K562 (cell line): ENCODE measurements around the gene CARMIL3. TPM values are rescaled to one million over a fixed set of nuclear protein-coding genes. Genes with fewer than 3 reads are reported as not detected.

ENCODE experiments used
- ARID4B ChIP-seq: sonication (generic); formaldehyde crosslinking; IDR thresholded peaks from 2 replicates; pipeline ENCODE4 v1.8.0; 2022; ENCODE audit warnings: mild to moderate bottlenecking, missing genetic modification reagents
- E2F3 ChIP-seq: fragments of 250-450 bp; sonication (Bioruptor Pico); IDR thresholded peaks from 2 replicates; pipeline ENCODE4 v1.4.0; 2020; ENCODE audit warnings: mild to moderate bottlenecking
- EHMT2 ChIP-seq: fragments of 450-650 bp; IDR thresholded peaks from 2 replicates; pipeline ENCODE4 v1.6.1; 2018; ENCODE audit warnings: antibody characterized with exemption
- FOS ChIP-seq: IDR thresholded peaks from 3 replicates; pipeline ENCODE4 v1.6.1; 2011; ENCODE audit not compliant: insufficient read length; ENCODE audit errors: extremely low read depth
- FOXJ3 ChIP-seq: sonication (generic); formaldehyde crosslinking; IDR thresholded peaks from 2 replicates; pipeline ENCODE4 v1.4.0; 2020; ENCODE audit warnings: mild to moderate bottlenecking, missing genetic modification reagents
- FUS ChIP-seq: fragments of 200-400 bp; formaldehyde crosslinking; optimal IDR thresholded peaks from 2 replicates; pipeline ENCODE3; 2017; ENCODE audit warnings: low read depth, low read length
- GABPB1 ChIP-seq: sonication (generic); formaldehyde crosslinking; IDR thresholded peaks from 2 replicates; pipeline ENCODE4 v1.8.0; 2022; ENCODE audit warnings: mild to moderate bottlenecking, missing genetic modification reagents
- GTF2A2 ChIP-seq: IDR thresholded peaks from 2 replicates; pipeline ENCODE4 v1.6.1; 2016; ENCODE audit warnings: mild to moderate bottlenecking, missing genetic modification characterization, missing compliant biosample characterization
- HDAC3 ChIP-seq: fragments of 450-650 bp; IDR thresholded peaks from 2 replicates; pipeline ENCODE4 v1.6.1; 2018; ENCODE audit warnings: borderline replicate concordance, mild to moderate bottlenecking, moderate library complexity; ENCODE audit not compliant: partially characterized antibody
- ILK ChIP-seq: fragments of 450-650 bp; IDR thresholded peaks from 2 replicates; pipeline ENCODE4 v1.6.1; 2016; ENCODE audit warnings: missing genetic modification characterization, low read depth, mild to moderate bottlenecking, missing compliant biosample characterization, moderate library complexity, borderline replicate concordance
- KAT8 ChIP-seq: fragments of 450-650 bp; IDR thresholded peaks from 2 replicates; pipeline ENCODE4 v1.6.1; 2016; ENCODE audit warnings: low read depth, mild to moderate bottlenecking
- KLF10 ChIP-seq: fragments of 250-450 bp; sonication (Bioruptor Pico); IDR thresholded peaks from 2 replicates; pipeline ENCODE4 v1.6.1; 2021; ENCODE audit warnings: matching md5 sums
- MCM3 ChIP-seq: fragments of 450-650 bp; IDR thresholded peaks from 2 replicates; pipeline ENCODE4 v1.6.1; 2016
- POLR2A ChIP-seq: fragments of 450-650 bp; conservative IDR thresholded peaks from 2 replicates; pipeline ENCODE4 v1.6.1; 2016
- PRPF4 ChIP-seq: fragments of 200-400 bp; formaldehyde crosslinking; IDR thresholded peaks from one replicate; pipeline ENCODE4 v1.6.1; 2017; ENCODE audit warnings: low read length, low read depth, mild to moderate bottlenecking; ENCODE audit not compliant: insufficient read depth, poor library complexity, severe bottlenecking
- SAP30 ChIP-seq: fragments of 200-600 bp; sonication (generic); IDR thresholded peaks from 2 replicates; pipeline ENCODE4 v1.6.1; 2012; ENCODE audit warnings: borderline replicate concordance, low read depth, mild to moderate bottlenecking, moderate library complexity, low read length, control low read depth, inconsistent platforms; ENCODE audit not compliant: insufficient read depth, poor library complexity, severe bottlenecking
- SNAPC5 ChIP-seq: fragments of 250-450 bp; sonication (Bioruptor Pico); IDR thresholded peaks from 2 replicates; pipeline ENCODE4 v1.8.0; 2021; ENCODE audit warnings: moderate library complexity, mild to moderate bottlenecking, inconsistent platforms
- TFE3 ChIP-seq: fragments of 450-650 bp; formaldehyde crosslinking; IDR thresholded peaks from 2 replicates; pipeline ENCODE4 v1.4.0; 2020; ENCODE audit warnings: mild to moderate bottlenecking, mixed read lengths
- ZBTB1 ChIP-seq: sonication (generic); formaldehyde crosslinking; IDR thresholded peaks from 2 replicates; pipeline ENCODE4 v1.8.1; 2023; ENCODE audit warnings: missing genetic modification reagents, low read depth, mild to moderate bottlenecking, borderline replicate concordance
- ZC3H11A ChIP-seq: IDR thresholded peaks from 2 replicates; pipeline ENCODE4 v1.6.1; 2012; ENCODE audit warnings: low read depth, low read length, improper control_type of control experiment
- ZNF41 ChIP-seq: fragments of 250-450 bp; sonication (Bioruptor Pico); conservative IDR thresholded peaks from 2 replicates; pipeline ENCODE4 v1.4.0; 2020; ENCODE audit warnings: mild to moderate bottlenecking
- ZNF449 ChIP-seq: fragments of 250-450 bp; sonication (Bioruptor Pico); IDR thresholded peaks from 2 replicates; pipeline ENCODE4 v1.8.0; 2022; ENCODE audit warnings: moderate library complexity, mild to moderate bottlenecking, inconsistent platforms
- polyA plus RNA-seq, 8 experiments: library from polyadenylated mRNA; depleted of rRNA in 4 of 8; stranded (reverse) in 5 of 8; unstranded in 3 of 8; fragments of >200 nt; fragmentation: Nextera tagmentation in 2 of 8; fragmentation: Illumina TruSeq in 1 of 8; extraction: Ambion mirVana in 2 of 8; extraction: Trizol in 1 of 8; gene quantifications; 2 replicates each; pipeline versions ENCODE4 v1.2.1 to v1.2.3, GENCODE V29; 2011 to 2014; ENCODE audit warnings: inconsistent platforms in 1 of 8, missing spikeins in 1 of 8
- total RNA-seq, 7 experiments: library from RNA; depleted of rRNA in 6 of 7; stranded (reverse); fragments of >200 nt in 6 of 7; fragmentation: Illumina TruSeq in 2 of 7; extraction: Trizol in 2 of 7; gene quantifications; 2 replicates each; pipeline versions ENCODE4 v1.2.1 to v1.2.3, GENCODE V29; 2011 to 2021; ENCODE audit warnings: low replicate concordance in 1 of 7

Gene CARMIL3
- total and polyA plus RNA-seq, 9 of the 15 experiments (the other 6 are each of a cell fraction or from before 2014, with no cell fraction given): 0.01 to 0.11 (median 0.05) TPM; not detected in 5

GRCh38 chr14:24095271-24096068 is 43.7 kb downstream of the CARMIL3 start (continued):
- TF ChIP-seq SAP30 (no peak), POLR2A (peak; percentile 93), MCM3 (no peak), SNAPC5 (CRISPR knock-in tag) (no peak), FOS (no peak), ZC3H11A (no peak), ILK (tag) (no peak), GTF2A2 (tag) (no peak), HDAC3 (no peak), KAT8 (no peak), GABPB1 (CRISPR knock-in tag) (no peak), KLF10 (no peak), FOXJ3 (CRISPR knock-in tag) (no peak), ZNF449 (no peak), E2F3 (CRISPR knock-in tag) (0 out of 2 replicates have a peak, but pooled peaks have one; percentile 40), ZNF41 (CRISPR knock-in tag) (no peak), PRPF4 (no peak), FUS (no peak), TFE3 (CRISPR knock-in tag) (peak; percentile 96), EHMT2 (no peak), ZBTB1 (no peak), ARID4B (peak; percentile 53; the same call in 1 of the 2 replicates)
